Hepatic stellate cell (primary cell): ENCODE results near the gene BASP1.
"Not testable (repeated sequence)": the region's sequence is repeated elsewhere in the genome, so short reads cannot be mapped to it uniquely, and the experiment has no call there.

Experiments used
- DNase-seq: peaks from one replicate; pipeline ENCODE4 v3.0.0; 2011; ENCODE audit warnings: low spot score

The BASP1 gene

GRCh38 chr5:17191574-17191973 is 25.9 kb upstream of the BASP1 start:
- DNase-seq: not testable (repeated sequence)

GRCh38 chr5:17192191-17192590 is 25.2 kb upstream of the BASP1 start:
- DNase-seq: no peak

GRCh38 chr5:17196024-17196423 is 21.4 kb upstream of the BASP1 start:
- no peak for DNase-seq

- no peak for DNase-seq
These were observed 20.7 kb upstream of the BASP1 start for GRCh38 chr5:17196697-17197096.

DNA sequence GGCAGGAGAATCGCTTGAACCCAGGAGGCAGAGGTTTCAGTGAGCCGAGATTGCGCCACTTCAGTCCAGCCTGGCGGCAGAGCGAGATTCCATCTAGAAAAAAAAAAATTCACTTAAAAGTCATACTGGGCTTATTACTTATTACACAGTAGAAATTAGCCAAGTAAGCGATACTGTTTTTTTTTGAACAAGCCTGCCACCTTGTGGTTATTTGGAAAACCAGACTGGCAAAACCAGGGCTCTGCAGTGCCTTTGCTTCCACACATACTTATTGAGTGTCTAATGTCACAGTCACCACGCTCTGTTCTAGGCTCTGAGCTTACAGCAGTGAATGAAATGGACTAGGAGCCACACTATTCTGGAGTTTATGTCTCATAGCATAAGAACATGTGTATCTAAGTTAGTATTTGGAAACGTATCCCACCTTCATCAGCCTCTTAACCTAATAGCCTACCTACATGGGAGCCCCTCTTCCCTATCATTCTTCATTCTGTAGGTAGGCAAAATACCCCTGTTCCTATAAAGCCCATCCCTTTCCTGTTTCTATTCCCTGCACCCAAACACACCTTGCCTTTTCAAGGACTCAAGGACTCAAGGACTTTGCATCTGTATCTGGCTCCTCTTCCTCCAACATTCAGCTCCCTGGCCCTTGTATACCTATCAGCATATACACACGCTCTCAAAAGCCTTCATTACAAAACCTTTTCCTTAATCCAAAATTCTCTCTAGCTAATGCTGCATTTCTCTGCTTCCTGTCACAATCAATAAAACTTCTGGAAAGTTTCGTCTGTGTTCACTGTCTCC is 13.9 kb upstream of the BASP1 start:
- peak; percentile 76 for DNase-seq

DNA sequence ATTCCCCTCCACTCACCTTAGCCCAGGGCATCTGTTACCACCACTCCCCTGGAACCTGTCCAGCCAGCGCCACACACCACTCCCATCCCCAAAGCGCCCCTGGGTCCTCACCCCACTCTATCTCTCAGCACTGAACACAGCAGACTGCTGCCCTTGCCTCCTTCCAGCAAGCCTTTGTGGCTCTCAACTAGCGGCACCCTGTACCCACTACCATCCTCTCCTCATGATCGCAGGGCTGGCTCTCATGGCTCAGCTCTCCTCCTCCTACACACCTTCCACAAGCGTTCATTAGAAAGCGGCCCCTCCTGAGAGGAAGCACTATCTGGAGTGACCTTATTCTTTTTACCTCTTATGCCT is 13.3 kb upstream of the BASP1 start:
- DNase-seq: no peak

GRCh38 chr5:17206021-17206420 is 11.4 kb upstream of the BASP1 start:
- no peak for DNase-seq

GRCh38 chr5:17212191-17212590 is 5.2 kb upstream of the BASP1 start:
- DNase-seq: no peak

GRCh38 chr5:17212996-17213395 is 4.4 kb upstream of the BASP1 start:
- no peak for DNase-seq

DNA sequence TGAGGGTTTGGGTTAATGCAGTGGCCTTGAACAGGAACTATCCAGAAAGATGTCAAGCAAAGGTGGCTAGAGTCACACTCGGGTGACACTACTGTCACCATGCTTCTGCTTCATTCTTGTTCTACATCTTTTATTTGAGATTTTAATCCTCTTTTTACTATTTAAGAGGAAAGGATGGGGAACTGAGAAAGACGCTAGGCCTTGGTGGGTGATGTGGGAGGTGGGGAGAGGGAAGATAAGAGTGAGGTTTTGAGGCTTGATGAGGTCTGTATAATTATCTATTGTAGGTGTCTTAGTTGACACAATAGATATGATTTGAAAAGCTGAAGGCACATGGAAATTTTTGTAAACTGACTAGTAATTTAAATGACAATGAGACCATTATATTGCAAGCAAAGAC is 3.5 kb upstream of the BASP1 start:
- no peak for DNase-seq

DNA sequence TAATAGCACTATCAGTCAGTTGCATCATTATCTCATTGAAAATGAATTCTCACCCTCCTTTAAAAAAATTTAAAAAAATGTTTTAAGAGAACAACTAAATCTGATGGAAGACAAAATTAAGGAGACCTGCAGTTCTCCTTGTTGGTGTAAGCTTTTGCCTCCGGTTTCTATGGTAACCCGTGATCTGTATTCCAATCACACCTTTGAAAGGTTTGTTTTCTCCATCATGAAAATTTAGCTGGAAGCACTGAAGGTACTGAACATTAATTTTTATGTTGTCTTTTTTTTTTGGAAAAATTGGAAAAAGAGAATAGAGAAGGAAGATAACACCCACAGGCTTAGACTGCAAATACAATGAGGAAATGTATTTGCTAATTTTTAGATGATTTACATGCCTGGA is 2.5 kb upstream of the BASP1 start:
- no peak for DNase-seq

- DNase-seq: no peak
These were observed 2.1 kb upstream of the BASP1 start for GRCh38 chr5:17215361-17215760.

DNA sequence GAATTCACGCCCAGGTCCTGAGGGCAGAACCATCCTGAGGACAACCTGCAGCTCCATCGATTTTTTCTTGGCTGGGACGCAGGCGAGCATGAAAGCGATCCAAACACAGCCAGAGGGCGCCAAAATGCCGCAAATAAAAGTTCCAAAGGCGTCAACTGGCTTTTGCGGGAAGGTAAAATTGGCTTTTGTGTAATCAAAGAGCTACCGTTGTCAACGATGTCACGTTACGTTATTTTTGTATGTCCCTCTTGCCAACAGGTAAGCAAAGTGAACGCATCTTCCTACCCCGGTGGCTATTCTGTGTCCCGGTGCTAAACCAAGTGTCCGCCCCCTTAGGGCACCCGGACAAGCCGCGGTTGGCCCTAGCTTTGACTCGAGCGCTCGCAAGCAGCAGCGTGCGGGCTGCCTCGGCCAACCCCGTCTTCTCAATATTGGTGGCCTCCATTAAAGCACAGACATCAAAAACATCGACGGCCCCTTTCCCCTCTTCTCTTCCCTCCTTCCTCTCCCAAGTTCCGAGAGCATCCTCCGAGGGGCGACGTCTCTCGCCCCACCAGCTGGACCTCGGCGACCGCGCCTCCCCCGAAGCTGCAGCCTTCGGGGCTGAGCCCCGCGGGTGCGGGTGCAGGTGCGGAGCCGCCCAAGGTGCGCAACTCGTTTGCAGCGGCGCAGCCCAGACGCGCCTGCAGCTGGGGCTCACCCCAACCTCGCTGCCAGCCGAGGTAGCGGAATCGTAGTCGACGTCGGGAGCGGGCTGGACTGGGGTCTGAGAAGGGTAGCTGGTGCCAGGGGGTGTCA is 1.1 kb upstream of the BASP1 start:
- peak; percentile 66 for DNase-seq

DNA sequence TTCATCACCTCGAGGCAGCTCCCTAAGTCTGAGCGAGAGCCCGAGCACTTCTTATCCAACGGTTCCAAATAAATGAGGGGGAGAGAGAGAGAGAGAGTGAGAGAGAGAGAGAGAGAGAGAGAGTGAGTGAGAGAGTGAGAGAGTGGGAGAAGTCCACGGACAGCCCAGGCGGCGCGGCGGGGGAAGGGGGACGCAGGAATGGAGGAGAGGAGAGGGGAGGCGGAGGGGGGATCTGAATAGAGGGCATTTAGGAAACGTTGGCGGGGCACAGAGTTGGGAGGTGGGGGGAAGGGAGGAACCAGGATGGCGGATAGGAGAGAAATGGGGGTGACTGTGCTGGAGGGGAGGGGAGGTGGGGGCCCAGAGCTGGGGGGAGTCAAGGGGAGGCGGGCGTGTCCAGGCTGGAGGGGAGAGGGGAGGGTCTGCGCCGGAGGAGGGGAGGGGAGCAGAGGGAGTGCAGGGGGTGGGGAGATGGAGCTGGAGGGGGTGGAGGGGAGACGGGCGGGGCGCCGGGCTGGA is 398 bp upstream of the BASP1 start:
- peak; percentile 43 for DNase-seq

DNA sequence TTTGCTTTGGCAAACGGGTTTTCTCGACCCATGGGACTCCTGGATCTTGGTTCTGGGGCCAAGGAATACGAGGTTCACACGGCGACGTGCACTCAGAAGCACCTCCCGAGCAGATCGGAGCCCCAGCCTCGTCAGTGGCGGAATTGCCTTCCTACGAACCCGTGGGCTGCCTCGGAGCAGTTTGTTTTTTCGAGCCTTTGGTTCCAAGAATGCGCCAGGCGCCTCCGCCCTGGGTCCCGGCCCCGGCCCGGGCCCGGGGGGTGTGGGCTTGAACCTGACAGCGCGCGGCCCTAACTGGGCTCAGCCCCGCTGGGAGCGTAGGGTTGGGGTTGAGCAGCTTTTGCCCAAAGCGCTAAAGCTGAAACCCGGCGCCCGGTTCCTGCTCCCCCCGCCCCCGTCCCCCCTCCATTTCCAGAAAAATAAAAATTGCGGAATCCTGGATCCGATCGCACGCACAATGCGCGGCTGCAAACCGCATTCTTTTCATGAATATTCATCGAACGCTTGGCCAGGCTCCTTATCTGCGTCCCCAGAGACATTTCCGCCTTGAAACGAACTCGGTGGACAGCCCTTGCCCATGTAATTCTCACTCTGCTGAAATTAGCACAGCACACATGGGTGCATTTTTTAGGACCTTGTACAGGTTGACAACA is 1.0 kb downstream of the BASP1 start:
- peak; percentile 62 for DNase-seq

DNA sequence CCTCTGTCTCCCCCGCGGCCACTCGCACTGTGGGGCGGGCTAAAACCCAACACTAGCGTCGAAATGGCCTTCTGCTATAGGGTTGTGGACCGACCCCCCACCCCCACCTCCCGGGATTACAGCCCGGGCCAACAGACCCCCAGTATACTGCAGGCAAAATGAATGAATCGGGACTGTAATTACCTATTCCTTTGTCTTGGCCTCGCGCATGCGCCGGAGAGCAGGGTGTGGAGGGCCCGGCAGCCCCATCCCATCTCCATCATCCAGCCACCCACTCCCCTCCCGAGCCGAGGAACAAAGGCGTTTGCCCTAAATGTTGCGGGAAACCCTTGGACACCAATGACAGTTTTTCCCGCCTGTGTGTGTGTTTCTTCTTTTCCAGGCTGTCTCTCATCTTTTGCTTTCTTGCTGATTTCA is 1.6 kb downstream of the BASP1 start:
- DNase-seq: peak; percentile 13

- no peak for DNase-seq
These were observed 2.0 kb downstream of the BASP1 start for GRCh38 chr5:17219469-17219868.

DNA sequence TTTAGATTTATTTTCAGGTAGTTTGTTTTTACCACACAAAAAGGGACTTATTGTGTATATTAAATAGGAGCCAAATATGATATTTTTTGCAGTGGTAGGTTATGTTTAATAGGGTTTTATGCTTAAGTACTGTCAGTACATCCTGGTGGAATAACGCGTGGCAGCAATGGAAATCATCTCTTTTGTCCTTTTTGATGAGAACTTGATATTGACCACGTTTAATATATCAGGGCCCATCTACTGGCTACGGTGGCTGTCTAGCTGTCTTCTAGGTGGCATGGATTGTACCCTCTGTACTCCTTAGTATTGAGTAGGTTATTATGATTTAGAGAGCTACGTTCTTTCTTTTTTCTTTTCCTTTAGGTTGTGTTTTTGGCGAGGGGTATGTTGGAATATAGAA is 2.6 kb downstream of the BASP1 start:
- DNase-seq: no peak

GRCh38 chr5:17220469-17220868 is 3.0 kb downstream of the BASP1 start:
- DNase-seq: no peak

GRCh38 chr5:17221843-17222636 is 4.6 kb downstream of the BASP1 start:
- no peak for DNase-seq

GRCh38 chr5:17222664-17223063 is 5.2 kb downstream of the BASP1 start:
- DNase-seq: no peak
